PC-3 (cell line): ENCODE data around the gene FBXO44. TPM values are rescaled to one million over a fixed set of nuclear protein-coding genes. Genes with fewer than 3 reads are reported as not detected.

Source experiments
- ATAC-seq: fragments of 200-7000 bp; cut with Tn5 transposase; 2 replicates; pipeline ENCODE4 v1.9.1; 2020; ENCODE audit warnings: mild to moderate bottlenecking, moderate library complexity
- BruUV-seq: library from RNA; stranded (reverse); fragments of 400-500 nt; replicated peaks from 2 replicates; lab custom pipeline; 2021; lab: Mats Ljungman, UMichigan
- CTCF ChIA-PET: fragments of 300-600 bp; sonication (Branson Sonifier 250); formaldehyde crosslinking; loops from one replicate; lab custom pipeline; 2022; ENCODE audit warnings: antibody characterized with exemption; lab: Charles Lee
- POLR2A ChIA-PET: fragments of 300-600 bp; sonication (Branson Sonifier 250); formaldehyde crosslinking; loops from one replicate; lab custom pipeline; 2022; ENCODE audit warnings: antibody characterized with exemption; ENCODE audit not compliant: unreplicated experiment; lab: Charles Lee
- DNase-seq: peaks from one replicate; pipeline ENCODE4 v3.0.0-alpha.2; 2015
- H2AFZ ChIP-seq: fragments of 300-600 bp; sonication (generic); 2 replicates; pipeline ENCODE4 v1.6.0; 2016; ENCODE audit warnings: antibody characterized with exemption, low read length
- H3F3A ChIP-seq: fragments of 300-600 bp; sonication (generic); one replicate; pipeline ENCODE4 v1.6.0; 2017; ENCODE audit warnings: antibody characterized with exemption, low read length, control low read depth, mild to moderate bottlenecking; ENCODE audit not compliant: unreplicated experiment
- H3K27ac ChIP-seq: fragments of 300-600 bp; sonication (generic); 2 replicates; pipeline ENCODE4 v1.5.1; 2016; ENCODE audit warnings: mild to moderate bottlenecking, low read length
- H3K27me3 ChIP-seq: fragments of 300-600 bp; sonication (generic); 2 replicates; pipeline ENCODE4 v1.6.1; 2016; ENCODE audit warnings: low read length, mixed read lengths
- H3K36me3 ChIP-seq: fragments of 300-600 bp; sonication (generic); 2 replicates; pipeline ENCODE4 v1.6.1; 2016; ENCODE audit warnings: low read depth, mixed run types, low read length, mixed read lengths
- H3K4me1 ChIP-seq: fragments of 300-600 bp; sonication (generic); 2 replicates; pipeline ENCODE4 v1.5.1; 2016; ENCODE audit warnings: low read length; ENCODE audit not compliant: insufficient read depth
- H3K4me2 ChIP-seq: fragments of 300-600 bp; sonication (generic); 2 replicates; pipeline ENCODE4 v1.6.0; 2016; ENCODE audit warnings: low read length
- H3K4me3 ChIP-seq: fragments of 300-600 bp; sonication (generic); 2 replicates; pipeline ENCODE4 v1.5.1; 2016; ENCODE audit warnings: mild to moderate bottlenecking, low read length, mixed read lengths
- H3K79me2 ChIP-seq: fragments of 300-600 bp; sonication (generic); 2 replicates; pipeline ENCODE4 v1.6.1; 2017; ENCODE audit warnings: low read length, mixed read lengths
- H3K9ac ChIP-seq: fragments of 300-600 bp; sonication (generic); 2 replicates; pipeline ENCODE4 v1.6.0; 2016; ENCODE audit warnings: mild to moderate bottlenecking, low read length
- H3K9me2 ChIP-seq: fragments of 300-600 bp; sonication (generic); replicated peaks from 2 replicates; pipeline ENCODE4 v1.6.1; 2016; ENCODE audit warnings: mixed run types, low read length, mixed read lengths
- H3K9me3 ChIP-seq: fragments of 300-600 bp; sonication (generic); 2 replicates; pipeline ENCODE4 v1.6.1; 2016; ENCODE audit warnings: low read length, mixed read lengths
- H4K20me1 ChIP-seq: fragments of 300-600 bp; sonication (generic); 2 replicates; pipeline ENCODE4 v1.6.1; 2016; ENCODE audit warnings: low read length, mixed read lengths
- EZH2 ChIP-seq: fragments of 300-600 bp; sonication (generic); IDR thresholded peaks from one replicate; pipeline ENCODE4 v1.6.1; 2017; ENCODE audit warnings: antibody characterized with exemption, mild to moderate bottlenecking, low read length; ENCODE audit not compliant: unreplicated experiment
- EZH2phosphoT487 ChIP-seq: fragments of 300-600 bp; sonication (generic); IDR thresholded peaks from 2 replicates; pipeline ENCODE4 v1.6.1; 2018; ENCODE audit warnings: mild to moderate bottlenecking, antibody characterized with exemption, low read length, borderline replicate concordance
- intact Hi-C: fragments of 100-400 bp; cut with micrococcal nuclease; formaldehyde crosslinking; loops from 2 replicates; pipeline ENCODE4 v1.9.0; 2023
- total RNA-seq: library from RNA; depleted of rRNA; stranded (reverse); fragments of >200 nt; gene quantifications from 2 replicates; pipeline ENCODE4 v1.2.3, GENCODE V29; 2014
- TF ChIP-seq, protein P1 (sequence below): fragments of 300-600 bp; sonication (generic); conservative IDR thresholded peaks from 2 replicates; pipeline ENCODE4 v1.5.1; 2017; ENCODE audit warnings: antibody characterized with exemption, low read depth, mild to moderate bottlenecking, low read length

FBXO44 gene
- total RNA-seq, 1 experiment from 2014 or later, result 23.5 TPM

DNA sequence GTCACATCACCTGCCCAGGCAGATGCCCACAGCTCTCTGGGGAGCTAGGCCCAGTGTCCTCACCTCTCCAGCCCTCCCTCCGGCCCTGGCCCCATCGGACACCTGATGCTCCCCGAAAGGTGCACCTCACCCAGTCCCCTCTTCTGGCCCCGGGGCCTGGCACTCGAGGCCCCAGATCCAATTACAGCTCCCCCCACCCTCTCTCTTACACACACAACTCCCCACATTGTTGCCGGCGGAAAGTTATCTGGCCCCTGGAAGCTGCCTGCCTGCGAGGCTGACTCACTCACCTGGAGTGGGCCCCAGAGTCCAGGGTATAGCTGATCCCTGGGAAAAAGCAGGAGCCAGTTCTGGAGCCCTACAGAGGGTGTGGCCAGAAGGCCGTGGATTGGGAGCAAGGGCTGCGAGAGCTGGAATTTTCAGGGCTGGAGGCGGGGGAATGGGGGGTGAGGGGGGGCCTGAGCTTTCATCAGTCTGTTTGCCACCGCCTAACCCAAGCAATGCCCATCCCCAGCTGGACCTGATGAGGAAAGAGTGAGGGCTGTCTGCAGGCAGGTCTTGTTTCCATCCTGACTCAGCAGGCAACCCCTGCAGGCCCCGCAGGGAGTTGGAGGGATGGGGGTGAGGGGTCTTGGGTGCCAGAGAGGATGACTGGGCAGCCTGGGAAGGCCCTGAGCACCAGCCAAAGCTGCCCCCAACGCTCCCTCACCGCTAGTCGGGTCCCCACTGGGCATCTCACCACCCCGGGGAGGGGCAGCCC is 1.4 kb upstream of the FBXO44 start:
- Histone ChIP-seq H3K9ac (no peak overlapping the region), H3K9me2 (no peaks in the 10 kb centered on the region), H4K20me1 (no peaks in the 10 kb centered on the region), H3K79me2 (peaks cover 10% of the 10 kb centered on the region), H3K4me2 (peak overlapping the region; percentile 57), H3K36me3 (no peaks in the 10 kb centered on the region), H3F3A (no peaks in the 10 kb centered on the region), H3K4me1 (peaks cover 28% of the 10 kb centered on the region), H3K27me3 (no peaks in the 10 kb centered on the region), H3K9me3 (no peaks in the 10 kb centered on the region), H2AFZ (peak overlapping the region; percentile 35; the same call in 1 of the 2 replicates), H3K4me3 (peak overlapping the region; percentile 32; the same call in 1 of the 2 replicates), H3K27ac (peak overlapping the region; percentile 61)
- no TSS peak for BruUV-seq
- POLR2A ChIA-PET, result no interaction called here
- DNase-seq (peak; percentile 87), ATAC-seq (peak; percentile 73)
- CTCF ChIA-PET, result interaction anchor here (0.6 to 1.1 kb wide), 4 partner anchors 11 to 184 kb away, joined by 5 to 7 read pairs (median 5); partner anchors contain the start of gene FBXO6
- intact Hi-C loops, result no loop called here
- TF ChIP-seq EZH2 (no peak), EZH2phosphoT487 (no peak)
- TF ChIP-seq, protein P1, sequence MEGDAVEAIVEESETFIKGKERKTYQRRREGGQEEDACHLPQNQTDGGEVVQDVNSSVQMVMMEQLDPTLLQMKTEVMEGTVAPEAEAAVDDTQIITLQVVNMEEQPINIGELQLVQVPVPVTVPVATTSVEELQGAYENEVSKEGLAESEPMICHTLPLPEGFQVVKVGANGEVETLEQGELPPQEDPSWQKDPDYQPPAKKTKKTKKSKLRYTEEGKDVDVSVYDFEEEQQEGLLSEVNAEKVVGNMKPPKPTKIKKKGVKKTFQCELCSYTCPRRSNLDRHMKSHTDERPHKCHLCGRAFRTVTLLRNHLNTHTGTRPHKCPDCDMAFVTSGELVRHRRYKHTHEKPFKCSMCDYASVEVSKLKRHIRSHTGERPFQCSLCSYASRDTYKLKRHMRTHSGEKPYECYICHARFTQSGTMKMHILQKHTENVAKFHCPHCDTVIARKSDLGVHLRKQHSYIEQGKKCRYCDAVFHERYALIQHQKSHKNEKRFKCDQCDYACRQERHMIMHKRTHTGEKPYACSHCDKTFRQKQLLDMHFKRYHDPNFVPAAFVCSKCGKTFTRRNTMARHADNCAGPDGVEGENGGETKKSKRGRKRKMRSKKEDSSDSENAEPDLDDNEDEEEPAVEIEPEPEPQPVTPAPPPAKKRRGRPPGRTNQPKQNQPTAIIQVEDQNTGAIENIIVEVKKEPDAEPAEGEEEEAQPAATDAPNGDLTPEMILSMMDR, result no peak

DNA sequence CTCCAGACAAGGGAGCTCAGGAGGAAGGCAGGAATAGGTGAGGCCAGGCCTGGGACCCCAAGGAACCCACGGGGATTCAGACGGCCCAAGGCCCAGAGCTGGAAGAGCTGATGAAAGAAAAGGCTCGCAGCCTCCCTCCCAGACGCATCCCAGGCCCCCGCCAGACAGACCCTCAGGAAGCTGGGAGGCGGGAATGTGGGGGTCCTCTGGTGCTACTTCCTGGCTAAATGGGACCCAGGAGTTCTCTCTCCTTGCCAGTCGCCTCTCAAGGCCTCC is 878 bp upstream of the FBXO44 start:
- BruUV-seq, result no TSS peak
- no peaks in the 10 kb centered on the region for H3K27me3 ChIP-seq
- no peak overlapping the region for H3K4me3 ChIP-seq
- no peak overlapping the region for H3K9ac ChIP-seq
- H3F3A ChIP-seq, result no peaks in the 10 kb centered on the region
- H3K9me3 ChIP-seq, result no peaks in the 10 kb centered on the region
- ChIA-PET CTCF (interaction anchor here (0.8 to 1.1 kb wide), 2 partner anchors 10 to 66 kb away, joined by 5 read pairs; partner anchors contain the start of gene FBXO6), POLR2A (no interaction called here)
- no peak for ATAC-seq
- H3K36me3 ChIP-seq, result no peaks in the 10 kb centered on the region
- H4K20me1 ChIP-seq, result no peaks in the 10 kb centered on the region
- intact Hi-C loops, result no loop called here
- TF ChIP-seq, protein P1, result no peak
- TF ChIP-seq EZH2phosphoT487, result no peak
- no peak for TF ChIP-seq EZH2
- peaks cover 10% of the 10 kb centered on the region for H3K79me2 ChIP-seq
- H3K4me2 ChIP-seq, result peak overlapping the region; percentile 57
- H3K4me1 ChIP-seq, result peaks cover 28% of the 10 kb centered on the region
- DNase-seq, result no peak
- H3K9me2 ChIP-seq, result no peaks in the 10 kb centered on the region
- no peak overlapping the region for H2AFZ ChIP-seq
- peak overlapping the region; percentile 61 for H3K27ac ChIP-seq
